ENCODE results near the gene MIPEP.

DNA sequence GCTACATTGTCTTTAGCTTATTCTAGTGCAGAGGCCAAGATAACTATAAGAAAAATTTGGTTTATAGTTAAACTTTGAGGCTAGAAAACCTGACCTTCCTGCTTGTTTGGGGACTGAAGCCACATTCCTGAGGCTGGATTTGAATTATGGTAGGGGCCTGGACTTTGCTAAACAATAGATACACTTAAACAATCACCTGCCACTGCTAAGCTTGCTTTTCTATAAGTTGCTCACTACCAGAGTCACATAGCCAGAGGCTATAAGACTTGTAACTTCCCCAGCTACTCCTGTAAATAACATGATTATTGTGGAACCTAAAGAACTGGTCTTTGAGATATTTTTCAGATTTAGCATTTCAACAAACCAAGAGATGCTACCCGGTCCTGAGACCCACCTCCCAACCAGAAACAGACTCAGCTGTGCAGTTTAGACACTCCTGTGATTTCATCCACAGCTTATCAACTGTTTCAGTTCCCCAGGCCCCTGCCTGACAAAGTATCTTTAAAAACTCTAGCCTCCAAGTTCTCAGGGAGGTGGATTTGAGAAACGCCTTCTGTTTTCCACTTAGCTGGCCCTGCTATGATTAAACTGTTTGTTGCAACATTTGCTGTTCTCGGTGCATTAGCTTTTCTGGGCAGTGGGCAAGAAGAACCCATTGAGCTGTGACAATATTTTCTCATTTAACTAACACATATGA, 77.7 kb downstream of the MIPEP start:
- TF ChIP-seq, protein P1, sequence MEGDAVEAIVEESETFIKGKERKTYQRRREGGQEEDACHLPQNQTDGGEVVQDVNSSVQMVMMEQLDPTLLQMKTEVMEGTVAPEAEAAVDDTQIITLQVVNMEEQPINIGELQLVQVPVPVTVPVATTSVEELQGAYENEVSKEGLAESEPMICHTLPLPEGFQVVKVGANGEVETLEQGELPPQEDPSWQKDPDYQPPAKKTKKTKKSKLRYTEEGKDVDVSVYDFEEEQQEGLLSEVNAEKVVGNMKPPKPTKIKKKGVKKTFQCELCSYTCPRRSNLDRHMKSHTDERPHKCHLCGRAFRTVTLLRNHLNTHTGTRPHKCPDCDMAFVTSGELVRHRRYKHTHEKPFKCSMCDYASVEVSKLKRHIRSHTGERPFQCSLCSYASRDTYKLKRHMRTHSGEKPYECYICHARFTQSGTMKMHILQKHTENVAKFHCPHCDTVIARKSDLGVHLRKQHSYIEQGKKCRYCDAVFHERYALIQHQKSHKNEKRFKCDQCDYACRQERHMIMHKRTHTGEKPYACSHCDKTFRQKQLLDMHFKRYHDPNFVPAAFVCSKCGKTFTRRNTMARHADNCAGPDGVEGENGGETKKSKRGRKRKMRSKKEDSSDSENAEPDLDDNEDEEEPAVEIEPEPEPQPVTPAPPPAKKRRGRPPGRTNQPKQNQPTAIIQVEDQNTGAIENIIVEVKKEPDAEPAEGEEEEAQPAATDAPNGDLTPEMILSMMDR (optimal IDR thresholded peaks at IDR 0.05 in 1 of 3, IDR thresholded peaks at IDR 0.05 in 1 of 3, conservative IDR thresholded peaks at IDR 0.05 in 1 of 3; ENCODE audit: extremely low read depth in 1 of 3, insufficient read depth in 2 of 3, low read length in 3 of 3): no peak
- TF ChIP-seq EZH2 (IDR thresholded peaks at IDR 0.05; ENCODE audit: low read length): no peak
